ENCODE measurements around the gene PPP6R2. TPM values are rescaled to one million over a fixed set of nuclear protein-coding genes. Genes with fewer than 3 reads are reported as not detected.
"Not testable (repeated sequence)": the region's sequence is repeated elsewhere in the genome, so short reads cannot be mapped to it uniquely, and the experiment has no call there.

Gene PPP6R2
- total RNA-seq, 1 donor from 2014 or later = 55.5 TPM

DNA sequence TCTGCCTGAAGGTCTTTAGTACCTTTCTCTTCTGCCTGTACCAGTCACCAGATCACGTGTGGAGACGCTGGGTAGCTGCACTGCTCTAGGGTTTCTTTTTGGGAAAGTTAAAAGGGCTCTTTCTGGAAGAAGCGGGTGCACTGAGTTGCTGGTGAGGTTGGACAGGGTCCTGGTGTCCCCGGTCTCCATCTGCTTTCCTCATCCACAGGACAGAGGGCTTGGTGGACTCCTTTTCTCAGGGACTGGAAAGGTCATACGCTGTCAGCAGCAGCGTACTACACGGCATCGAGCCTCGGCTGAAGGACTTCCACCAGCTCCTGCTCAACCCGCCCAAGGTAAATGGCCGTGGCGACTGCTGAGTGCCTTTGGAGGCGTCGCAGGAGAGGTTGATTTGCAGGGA, 78.9 kb downstream of the PPP6R2 start:
- no peak overlapping the region for H3K27ac ChIP-seq
- H3K27me3 ChIP-seq = no peaks in the 10 kb centered on the region
- intact Hi-C loops (cut with DNase I) = no loop called here
- H3K9me3 ChIP-seq = no peaks in the 10 kb centered on the region
- peaks cover 82 to 84% of the 10 kb centered on the region in 2 donors for H3K36me3 ChIP-seq
- no peak overlapping the region for H3K4me3 ChIP-seq
- TF ChIP-seq, protein P1, sequence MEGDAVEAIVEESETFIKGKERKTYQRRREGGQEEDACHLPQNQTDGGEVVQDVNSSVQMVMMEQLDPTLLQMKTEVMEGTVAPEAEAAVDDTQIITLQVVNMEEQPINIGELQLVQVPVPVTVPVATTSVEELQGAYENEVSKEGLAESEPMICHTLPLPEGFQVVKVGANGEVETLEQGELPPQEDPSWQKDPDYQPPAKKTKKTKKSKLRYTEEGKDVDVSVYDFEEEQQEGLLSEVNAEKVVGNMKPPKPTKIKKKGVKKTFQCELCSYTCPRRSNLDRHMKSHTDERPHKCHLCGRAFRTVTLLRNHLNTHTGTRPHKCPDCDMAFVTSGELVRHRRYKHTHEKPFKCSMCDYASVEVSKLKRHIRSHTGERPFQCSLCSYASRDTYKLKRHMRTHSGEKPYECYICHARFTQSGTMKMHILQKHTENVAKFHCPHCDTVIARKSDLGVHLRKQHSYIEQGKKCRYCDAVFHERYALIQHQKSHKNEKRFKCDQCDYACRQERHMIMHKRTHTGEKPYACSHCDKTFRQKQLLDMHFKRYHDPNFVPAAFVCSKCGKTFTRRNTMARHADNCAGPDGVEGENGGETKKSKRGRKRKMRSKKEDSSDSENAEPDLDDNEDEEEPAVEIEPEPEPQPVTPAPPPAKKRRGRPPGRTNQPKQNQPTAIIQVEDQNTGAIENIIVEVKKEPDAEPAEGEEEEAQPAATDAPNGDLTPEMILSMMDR (IDR thresholded peaks at IDR 0.05) = no peak
- H3K4me1 ChIP-seq = no peaks in the 10 kb centered on the region
- no peak for DNase-seq (ENCODE audit: low spot score in 2 of 2)

DNA sequence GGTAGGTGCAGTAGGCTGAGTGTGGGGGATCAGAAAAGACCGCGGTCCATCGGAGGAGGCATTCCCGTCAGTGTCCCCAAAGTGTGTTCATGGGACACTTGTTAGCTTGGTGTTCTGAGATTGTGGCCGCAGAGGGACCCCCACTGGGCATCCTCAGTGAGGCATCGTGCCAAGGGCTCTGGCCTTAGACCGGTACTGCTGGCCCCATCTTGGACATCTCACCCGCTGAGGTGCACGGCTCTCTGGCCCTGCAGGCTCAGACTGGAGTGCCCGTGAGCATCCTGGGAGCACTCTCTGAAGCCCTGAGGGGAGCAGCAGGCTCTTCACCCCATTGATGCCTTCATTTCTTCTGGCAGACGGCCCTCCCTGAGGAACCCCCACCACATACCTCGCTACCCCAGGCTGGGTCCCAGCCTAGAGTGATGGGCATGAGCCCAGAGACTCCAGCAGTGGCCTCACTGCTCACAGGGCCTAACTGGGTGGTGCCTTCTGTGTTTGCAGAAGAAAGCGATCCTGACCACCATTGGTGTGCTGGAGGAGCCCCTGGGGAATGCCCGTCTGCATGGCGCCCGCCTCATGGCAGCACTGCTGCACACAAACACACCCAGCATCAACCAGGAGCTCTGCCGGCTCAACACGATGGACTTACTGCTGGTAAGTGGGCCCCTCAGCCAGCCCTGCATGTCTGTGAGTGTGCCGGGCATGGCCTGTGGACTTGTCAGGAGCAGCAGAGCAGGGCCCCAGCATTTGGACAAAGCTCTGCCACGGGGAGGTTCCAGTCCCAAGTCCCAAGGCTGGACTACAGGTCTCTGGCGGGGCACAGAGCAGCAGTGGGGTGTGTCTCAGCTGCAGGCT, 80.1 kb downstream of the PPP6R2 start:
- DNase-seq (ENCODE audit: low spot score in 2 of 2) = peak in 1 of 2 donors; percentile 61

DNA sequence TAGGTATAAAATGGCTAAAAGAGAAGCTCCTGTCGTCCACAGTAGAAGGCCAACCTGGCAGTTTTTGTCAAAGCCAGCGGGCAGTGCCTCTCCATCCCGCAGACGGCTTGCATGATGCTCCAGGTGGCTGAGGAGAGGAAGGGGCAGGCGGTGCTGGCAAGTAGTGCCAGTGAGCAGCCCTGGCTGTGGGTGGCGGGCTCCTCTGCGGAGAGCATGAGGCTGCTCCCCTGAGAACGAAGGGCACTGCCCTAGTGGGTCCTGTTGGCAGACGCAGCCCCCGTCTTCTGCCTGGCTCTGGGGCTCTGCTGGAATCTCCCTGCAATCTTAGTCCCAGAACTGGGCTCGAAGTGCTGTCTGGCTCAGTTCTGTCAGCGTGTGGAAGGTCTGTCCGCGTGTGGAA, 80.8 kb downstream of the PPP6R2 start:
- TF ChIP-seq, protein P1 (IDR thresholded peaks at IDR 0.05) = no peak
- Histone ChIP-seq H3K4me1 (no peaks in the 10 kb centered on the region), H3K36me3 (peaks cover 79 to 85% of the 10 kb centered on the region in 2 donors), H3K27me3 (no peaks in the 10 kb centered on the region), H3K27ac (no peak overlapping the region), H3K4me3 (no peak overlapping the region), H3K9me3 (no peaks in the 10 kb centered on the region)
- intact Hi-C loops (cut with DNase I) = no loop called here
- no peak for DNase-seq (ENCODE audit: low spot score in 2 of 2)

More for the DNA sequence above, 80.1 kb downstream of the PPP6R2 start:
- intact Hi-C loops (cut with DNase I) = no loop called here
- Histone ChIP-seq H3K27me3 (no peaks in the 10 kb centered on the region), H3K36me3 (peaks cover 79 to 84% of the 10 kb centered on the region in 2 donors), H3K9me3 (no peaks in the 10 kb centered on the region), H3K4me3 (no peak overlapping the region), H3K27ac (no peak overlapping the region), H3K4me1 (no peaks in the 10 kb centered on the region)
- TF ChIP-seq, protein P1 (IDR thresholded peaks at IDR 0.05) = no peak

DNA sequence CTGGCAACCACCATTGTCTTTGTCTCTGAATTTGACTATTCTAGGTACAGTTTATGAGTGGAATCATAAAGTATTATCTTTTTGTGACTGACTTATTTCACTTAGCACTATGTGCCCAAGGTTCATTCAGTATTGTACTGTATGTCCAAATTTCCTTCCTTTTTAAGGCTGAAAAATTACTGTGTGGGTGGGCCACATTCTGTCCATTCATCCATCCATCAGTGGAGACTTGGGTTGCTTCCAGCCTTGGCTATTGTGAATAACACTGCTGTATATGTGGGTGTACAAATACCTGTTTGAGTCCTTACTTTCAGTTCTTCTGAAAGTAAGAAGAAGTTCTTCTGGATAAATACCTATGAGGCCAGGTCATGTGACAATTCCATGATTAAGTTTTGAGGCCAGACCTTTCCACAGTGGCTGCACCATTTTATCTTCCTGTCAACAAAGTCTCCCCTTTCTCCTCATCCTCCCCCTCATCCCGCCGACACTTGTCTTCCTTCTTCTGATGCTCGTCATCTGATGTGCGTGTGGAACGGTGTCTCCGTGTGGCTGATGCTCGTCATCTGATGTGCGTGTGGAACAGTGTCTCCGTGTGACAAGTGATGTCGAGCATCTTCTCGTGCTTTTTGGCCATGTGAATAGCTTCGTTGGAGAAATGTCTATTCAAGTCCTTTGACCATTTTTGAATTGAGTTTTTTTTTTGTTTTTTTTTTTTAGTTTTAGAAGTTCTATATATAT, 82.2 kb downstream of the PPP6R2 start:
- DNase-seq (ENCODE audit: low spot score in 2 of 2) = no peak
- intact Hi-C loops (cut with DNase I) = no loop called here
- Histone ChIP-seq H3K4me1 (no peaks in the 10 kb centered on the region), H3K27me3 (no peaks in the 10 kb centered on the region), H3K9me3 (no peaks in the 10 kb centered on the region), H3K27ac (no peak overlapping the region), H3K36me3 (peaks cover 74 to 82% of the 10 kb centered on the region in 2 donors), H3K4me3 (no peak overlapping the region)
- TF ChIP-seq, protein P1 (IDR thresholded peaks at IDR 0.05) = no peak

DNA sequence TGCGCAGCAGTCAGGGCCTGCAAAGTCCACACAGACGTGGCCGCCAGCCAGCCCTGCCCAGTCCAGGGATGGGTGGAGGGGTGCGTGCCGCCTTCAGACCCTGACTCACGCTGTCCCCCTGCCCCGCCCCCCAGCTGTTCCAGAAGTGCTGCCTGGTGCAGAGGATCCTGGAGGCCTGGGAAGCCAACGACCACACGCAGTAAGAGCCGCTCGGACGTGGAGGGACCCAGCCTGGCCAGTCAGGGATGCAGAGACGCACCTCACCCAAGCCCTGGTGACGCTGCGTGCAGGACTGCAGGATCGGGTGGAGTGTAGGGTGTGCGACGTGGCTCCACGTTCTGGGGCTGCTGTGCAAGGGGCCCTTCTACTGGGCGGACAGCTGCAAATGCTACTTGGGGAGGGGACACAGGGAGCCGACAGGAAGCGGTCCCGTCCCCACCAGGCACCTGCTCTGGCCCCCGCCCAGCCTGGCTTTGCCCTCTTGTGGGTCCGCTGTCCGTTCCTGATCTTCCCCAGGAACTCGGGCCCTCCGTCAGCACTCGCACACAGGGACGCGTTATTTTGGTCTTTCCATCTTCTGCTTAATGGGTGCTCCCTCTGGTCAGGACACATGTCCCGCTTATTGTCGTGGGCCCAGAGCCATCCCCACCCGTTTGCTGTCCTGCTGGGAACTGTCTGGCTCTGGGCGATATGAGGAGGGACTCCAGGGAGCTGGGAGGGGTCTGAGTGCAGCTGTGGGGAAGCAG, 89.2 kb downstream of the PPP6R2 start:
- TF ChIP-seq, protein P1 (IDR thresholded peaks at IDR 0.05) = no peak
- no peaks in the 10 kb centered on the region for H3K27me3 ChIP-seq
- H3K36me3 ChIP-seq = peaks cover 73 to 79% of the 10 kb centered on the region in 2 donors
- no peaks in the 10 kb centered on the region for H3K9me3 ChIP-seq
- intact Hi-C loops (cut with DNase I) = no loop called here
- H3K4me1 ChIP-seq = no peaks in the 10 kb centered on the region
- H3K27ac ChIP-seq = no peak overlapping the region
- no peak overlapping the region for H3K4me3 ChIP-seq
- no peak for DNase-seq (ENCODE audit: low spot score in 2 of 2)

DNA sequence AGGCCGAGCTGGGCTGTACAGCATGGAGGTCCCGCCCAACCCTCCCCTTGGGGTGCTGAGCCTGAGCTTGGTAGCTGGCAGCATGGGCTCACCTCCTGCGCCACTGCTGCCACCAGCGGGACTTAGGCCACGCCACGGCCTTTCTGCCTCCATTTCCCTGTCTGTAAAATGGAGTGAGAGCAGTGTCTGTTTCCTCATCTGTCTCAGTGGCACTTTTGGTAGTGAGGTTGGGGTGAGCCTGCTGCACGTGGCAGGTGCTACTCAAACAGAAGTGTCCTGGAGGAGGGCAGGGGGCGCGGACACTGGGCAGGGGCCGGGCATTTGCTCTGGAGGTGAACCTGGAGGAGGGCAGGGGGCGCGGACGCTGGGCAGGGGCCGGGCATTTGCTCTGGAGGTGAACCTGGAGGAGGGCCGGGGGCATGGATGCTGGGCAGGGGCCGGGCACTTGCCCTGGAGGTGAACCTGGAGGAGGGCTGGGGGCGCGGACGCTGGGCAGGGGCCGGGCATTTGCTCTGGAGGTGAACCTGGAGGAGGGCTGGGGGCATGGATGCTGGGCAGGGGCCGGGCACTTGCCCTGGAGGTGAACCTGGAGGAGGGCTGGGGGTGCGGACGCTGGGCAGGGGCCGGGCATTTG, 89.9 kb downstream of the PPP6R2 start:
- H3K9me3 ChIP-seq; H3K4me3 ChIP-seq; H3K27me3 ChIP-seq; H3K27ac ChIP-seq; intact Hi-C loops (cut with DNase I); DNase-seq (ENCODE audit: low spot score in 2 of 2); H3K4me1 ChIP-seq: not testable (repeated sequence)
- H3K36me3 ChIP-seq = peaks cover 76 to 79% of the 10 kb centered on the region in 2 donors

Measured in ascending aorta (tissue), 2 donors.